ENCODE measurements around the gene MBD4. TPM values are rescaled to one million over a fixed set of nuclear protein-coding genes. Genes with fewer than 3 reads are reported as not detected.

MBD4 gene
- total RNA-seq, 2 donors from 2014 or later: 23.0 to 32.5 TPM

DNA sequence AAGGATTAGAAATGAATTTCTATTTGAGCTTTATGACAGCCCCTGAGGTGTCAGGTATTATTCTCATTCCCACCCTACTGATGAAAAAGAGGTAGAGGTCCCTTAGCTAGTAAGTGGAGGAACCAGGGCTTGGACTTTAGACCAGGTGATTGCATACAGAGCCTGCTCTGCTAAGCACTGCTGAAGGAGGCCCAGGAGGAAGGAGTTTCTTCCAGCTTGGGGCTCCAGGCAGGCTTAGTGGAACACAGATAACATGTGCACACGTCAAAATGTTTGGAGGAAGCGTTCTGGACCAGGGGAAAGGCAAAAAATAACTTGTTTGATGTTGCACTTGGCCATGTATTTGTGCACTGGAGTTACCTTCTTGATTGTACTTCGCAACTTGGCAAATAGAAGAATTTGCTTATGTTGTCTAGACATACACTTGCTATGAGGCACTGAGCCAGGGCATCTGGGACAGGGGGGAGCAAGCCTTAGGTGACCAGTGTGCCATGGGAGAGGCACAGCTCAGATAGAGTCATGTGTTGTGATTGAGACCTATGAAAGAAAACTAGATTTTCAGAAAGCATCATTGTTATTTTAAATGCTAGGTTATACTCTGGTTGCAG is 22.7 kb upstream of the MBD4 start:
- H3K27ac ChIP-seq: no peak overlapping the region

DNA sequence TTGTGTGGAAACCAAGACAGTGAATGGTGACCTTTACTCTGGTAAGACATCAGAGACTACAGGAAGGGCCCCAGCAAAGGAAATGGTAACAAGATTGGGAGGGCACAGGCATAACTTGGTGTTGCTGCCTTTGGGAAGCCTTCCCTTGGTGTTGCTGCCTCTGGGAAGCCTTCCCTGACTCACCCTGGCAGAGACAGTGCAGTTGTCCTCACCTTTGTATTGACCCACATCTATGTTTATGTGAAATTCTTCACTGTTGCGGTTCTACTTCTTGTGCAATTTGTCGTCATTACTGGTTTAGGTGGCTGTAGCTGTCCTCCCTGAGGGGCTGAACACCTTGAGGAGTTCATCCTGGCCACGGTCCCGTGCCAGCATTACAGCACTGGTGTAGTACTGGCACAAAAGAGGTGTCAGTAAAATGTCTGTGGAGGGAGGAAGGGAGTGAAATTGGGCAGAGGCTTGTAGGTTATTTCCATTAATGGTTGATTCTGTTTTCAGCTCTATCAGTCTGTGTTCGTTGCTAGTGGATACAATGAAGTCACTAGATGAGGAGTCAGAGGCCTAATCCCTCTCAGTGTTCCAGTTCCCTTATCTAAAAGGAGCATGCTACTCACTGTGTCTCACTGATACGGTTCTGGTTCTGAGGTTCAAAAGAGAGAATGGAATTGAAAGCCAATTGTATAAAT is 21.9 kb upstream of the MBD4 start:
- TF ChIP-seq, protein P1, sequence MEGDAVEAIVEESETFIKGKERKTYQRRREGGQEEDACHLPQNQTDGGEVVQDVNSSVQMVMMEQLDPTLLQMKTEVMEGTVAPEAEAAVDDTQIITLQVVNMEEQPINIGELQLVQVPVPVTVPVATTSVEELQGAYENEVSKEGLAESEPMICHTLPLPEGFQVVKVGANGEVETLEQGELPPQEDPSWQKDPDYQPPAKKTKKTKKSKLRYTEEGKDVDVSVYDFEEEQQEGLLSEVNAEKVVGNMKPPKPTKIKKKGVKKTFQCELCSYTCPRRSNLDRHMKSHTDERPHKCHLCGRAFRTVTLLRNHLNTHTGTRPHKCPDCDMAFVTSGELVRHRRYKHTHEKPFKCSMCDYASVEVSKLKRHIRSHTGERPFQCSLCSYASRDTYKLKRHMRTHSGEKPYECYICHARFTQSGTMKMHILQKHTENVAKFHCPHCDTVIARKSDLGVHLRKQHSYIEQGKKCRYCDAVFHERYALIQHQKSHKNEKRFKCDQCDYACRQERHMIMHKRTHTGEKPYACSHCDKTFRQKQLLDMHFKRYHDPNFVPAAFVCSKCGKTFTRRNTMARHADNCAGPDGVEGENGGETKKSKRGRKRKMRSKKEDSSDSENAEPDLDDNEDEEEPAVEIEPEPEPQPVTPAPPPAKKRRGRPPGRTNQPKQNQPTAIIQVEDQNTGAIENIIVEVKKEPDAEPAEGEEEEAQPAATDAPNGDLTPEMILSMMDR (IDR thresholded peaks at IDR 0.05): no peak
- DNase-seq (ENCODE audit: low spot score): no peak
- Histone ChIP-seq H3K27me3 (replicated peaks; ENCODE audit: insufficient read depth) (no peaks in the 10 kb centered on the region), H3K4me3 (no peak overlapping the region), H3K27ac (no peak overlapping the region), H3K9me3 (no peaks in the 10 kb centered on the region), H3K36me3 (peaks cover 4% of the 10 kb centered on the region), H3K4me1 (ENCODE audit: control insufficient read depth in 1 of 2, low read depth in 2 of 2) (no peaks in the 10 kb centered on the region)
- ATAC-seq (ENCODE audit: insufficient number of reproducible peaks, low FRiP score, low read depth): no peak

More for the DNA sequence above, 22.7 kb upstream of the MBD4 start:
- DNase-seq (ENCODE audit: low spot score) (no peak), ATAC-seq (ENCODE audit: insufficient number of reproducible peaks, low FRiP score, low read depth) (no peak)
- Histone ChIP-seq H3K9me3 (no peaks in the 10 kb centered on the region), H3K4me3 (no peak overlapping the region), H3K36me3 (peaks cover 4% of the 10 kb centered on the region), H3K4me1 (ENCODE audit: control insufficient read depth in 1 of 2, low read depth in 2 of 2) (no peaks in the 10 kb centered on the region), H3K27me3 (replicated peaks; ENCODE audit: insufficient read depth) (no peaks in the 10 kb centered on the region)
- TF ChIP-seq, protein P1 (IDR thresholded peaks at IDR 0.05): no peak

DNA sequence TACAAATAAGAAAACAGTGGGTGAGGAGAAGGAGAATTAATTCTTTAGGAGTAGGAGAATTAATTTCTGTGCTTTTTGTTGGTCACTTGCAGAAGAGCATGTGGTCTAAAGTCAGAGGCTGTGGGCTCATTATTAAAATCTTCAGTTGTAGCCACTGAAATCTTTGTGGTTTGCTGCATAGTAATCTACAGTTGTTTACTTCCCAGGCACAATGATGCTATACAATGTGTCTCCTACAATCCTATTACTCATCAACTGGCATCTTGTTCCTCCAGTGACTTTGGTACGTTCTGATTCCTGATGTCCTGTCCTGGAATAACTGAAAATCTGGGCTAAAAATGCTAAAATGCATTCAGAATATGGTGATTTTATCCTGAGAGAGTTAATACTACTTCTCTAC is 21.3 kb upstream of the MBD4 start:
- Histone ChIP-seq H3K9me3 (no peaks in the 10 kb centered on the region), H3K27ac (no peak overlapping the region), H3K36me3 (peaks cover 4% of the 10 kb centered on the region), H3K27me3 (replicated peaks; ENCODE audit: insufficient read depth) (no peaks in the 10 kb centered on the region), H3K4me1 (ENCODE audit: control insufficient read depth in 1 of 2, low read depth in 2 of 2) (no peaks in the 10 kb centered on the region), H3K4me3 (no peak overlapping the region)
- ATAC-seq (ENCODE audit: insufficient number of reproducible peaks, low FRiP score, low read depth) (no peak), DNase-seq (ENCODE audit: low spot score) (no peak)
- TF ChIP-seq, protein P1 (IDR thresholded peaks at IDR 0.05): no peak

DNA sequence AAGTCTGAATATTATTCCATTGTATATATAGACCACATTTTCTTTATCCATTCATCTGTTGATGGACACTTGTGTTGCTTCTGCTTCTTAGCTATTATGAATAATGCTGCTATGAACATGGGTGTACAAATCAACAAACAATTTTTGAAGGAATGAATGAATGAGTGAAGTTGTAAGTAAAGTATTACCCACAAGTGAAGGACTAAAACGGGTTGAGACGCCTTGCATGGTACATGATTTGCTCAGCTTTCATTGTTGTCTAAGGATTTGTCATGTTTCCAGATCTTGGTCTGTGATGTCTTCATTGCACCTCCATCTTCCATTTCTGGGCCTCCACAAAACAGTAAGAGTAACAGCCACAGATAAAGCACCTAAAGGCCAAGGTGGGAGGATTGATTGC is 20.8 kb upstream of the MBD4 start:
- H3K4me3 ChIP-seq: no peak overlapping the region
- no peaks in the 10 kb centered on the region for H3K27me3 ChIP-seq (replicated peaks; ENCODE audit: insufficient read depth)
- no peak for DNase-seq (ENCODE audit: low spot score)
- TF ChIP-seq, protein P1 (IDR thresholded peaks at IDR 0.05): no peak
- H3K9me3 ChIP-seq: no peaks in the 10 kb centered on the region
- H3K27ac ChIP-seq: no peak overlapping the region
- no peak for ATAC-seq (ENCODE audit: insufficient number of reproducible peaks, low FRiP score, low read depth)
- peaks cover 4% of the 10 kb centered on the region for H3K36me3 ChIP-seq
- no peaks in the 10 kb centered on the region for H3K4me1 ChIP-seq (ENCODE audit: control insufficient read depth in 1 of 2, low read depth in 2 of 2)

DNA sequence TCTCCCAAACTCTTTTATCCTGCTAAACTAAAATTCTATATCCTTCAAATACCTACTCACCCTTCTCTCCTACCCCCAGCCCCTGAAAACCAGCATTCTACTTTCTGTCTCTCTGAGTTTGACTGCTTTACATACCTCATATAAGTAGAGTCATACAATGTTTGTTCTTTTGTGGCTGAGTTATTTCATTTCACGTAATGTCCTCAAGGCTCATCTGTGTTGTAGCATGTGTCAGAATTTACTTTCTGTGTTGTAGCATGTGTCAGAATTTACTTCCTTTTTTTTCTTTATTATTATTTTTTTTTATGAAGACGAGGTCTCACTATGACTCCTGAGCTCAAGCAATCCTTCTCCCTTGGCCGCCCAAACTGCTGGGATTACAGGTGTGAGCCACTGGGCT is 20.4 kb upstream of the MBD4 start:
- Histone ChIP-seq H3K4me3 (no peak overlapping the region), H3K9me3 (no peaks in the 10 kb centered on the region), H3K27me3 (replicated peaks; ENCODE audit: insufficient read depth) (no peaks in the 10 kb centered on the region), H3K36me3 (peaks cover 4% of the 10 kb centered on the region), H3K4me1 (ENCODE audit: control insufficient read depth in 1 of 2, low read depth in 2 of 2) (no peaks in the 10 kb centered on the region), H3K27ac (no peak overlapping the region)
- TF ChIP-seq, protein P1 (IDR thresholded peaks at IDR 0.05): no peak
- ATAC-seq (ENCODE audit: insufficient number of reproducible peaks, low FRiP score, low read depth) (no peak), DNase-seq (ENCODE audit: low spot score) (no peak)

All from thoracic aorta (tissue), 2 donors.